ENCODE data around the gene SLC29A2.

- no peak for TF ChIP-seq CTCF (IDR thresholded peaks at IDR 0.05)
- TF ChIP-seq POLR2A (IDR thresholded peaks at IDR 0.05): no peak
Measured at GRCh38 chr11:66362481-66363147, 8.9 kb downstream of the SLC29A2 start.
